Measurements from ENCODE around the gene CCL18. TPM values are rescaled to one million over a fixed set of nuclear protein-coding genes. Genes with fewer than 3 reads are reported as not detected.
"Not testable (repeated sequence)": the region's sequence is repeated elsewhere in the genome, so short reads cannot be mapped to it uniquely, and the experiment has no call there.

Gene CCL18
- total and polyA plus RNA-seq, 2 of the 8 experiments (the other 6 are each of a cell fraction or from before 2014, with no cell fraction given): not detected

DNA sequence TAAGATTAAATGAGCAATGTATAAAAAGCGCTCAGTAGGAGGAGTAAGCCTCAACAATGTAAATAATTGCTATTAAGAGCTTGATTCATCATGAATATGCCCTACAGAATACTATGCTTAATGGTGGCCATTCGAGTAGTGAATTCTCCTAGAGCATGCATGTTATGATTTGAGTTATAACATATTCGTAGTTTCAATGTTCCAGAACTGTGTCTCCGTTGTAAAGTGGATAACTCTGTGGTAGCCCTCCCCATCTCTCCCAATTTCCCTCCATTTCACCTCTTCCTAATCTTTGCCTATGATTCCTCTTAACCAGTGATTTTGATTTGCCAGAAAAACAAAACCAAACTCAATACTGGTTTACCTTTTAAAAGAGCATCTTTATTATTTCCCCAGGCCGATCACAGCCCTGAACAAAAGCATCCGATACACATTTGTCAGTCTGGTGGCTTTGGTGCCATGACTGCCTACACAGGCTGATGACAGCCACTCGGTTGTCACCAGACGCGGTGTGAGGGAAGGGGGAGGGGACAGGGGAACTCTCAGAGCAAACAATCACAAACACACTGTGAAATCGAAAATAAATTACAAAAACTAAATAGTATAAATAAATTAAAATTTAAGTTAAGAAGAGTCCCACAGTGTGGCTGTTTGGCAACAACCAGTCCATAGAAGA, 24.0 kb downstream of the CCL18 start:
- H3K79me2 ChIP-seq (ENCODE audit: control insufficient read depth in 1 of 2, insufficient read depth in 2 of 2, low read length in 2 of 2); H2AK5ac ChIP-seq (ENCODE audit: low read depth, low read length); H3K4me3 ChIP-seq (ENCODE audit: extremely low read depth in 1 of 4, insufficient read depth in 2 of 4, low read depth in 3 of 4, low read length in 4 of 4); H2BK120ac ChIP-seq (replicated peaks; ENCODE audit: low read depth, low read length); POLR2A ChIA-PET (ENCODE audit: partially characterized antibody); H3K4me1 ChIP-seq (replicated peaks in 1 of 4; ENCODE audit: control insufficient read depth in 3 of 4, insufficient read depth in 4 of 4, low read length in 3 of 4); H2AFZ ChIP-seq (ENCODE audit: low read length); H4K5ac ChIP-seq (ENCODE audit: insufficient read length, low read depth, low read length); H4K8ac ChIP-seq (ENCODE audit: extremely low read depth, insufficient read depth, low read length); DNase-seq (ENCODE audit: low read depth in 1 of 2, low spot score in 2 of 2); H3K23ac ChIP-seq (ENCODE audit: insufficient read length); H3K4me2 ChIP-seq (ENCODE audit: insufficient read depth in 1 of 2, low read depth in 2 of 2, low read length in 2 of 2); H3K23me2 ChIP-seq (ENCODE audit: low read depth, low read length); H2BK12ac ChIP-seq (ENCODE audit: low read depth, low read length); H3K9ac ChIP-seq (replicated peaks in 1 of 4; ENCODE audit: extremely low read depth in 1 of 4, low read depth in 3 of 4, low read length in 3 of 4); H3K14ac ChIP-seq (ENCODE audit: insufficient read length); H3K79me1 ChIP-seq (ENCODE audit: low read depth, low read length); H3K27me3 ChIP-seq (replicated peaks in 1 of 4; ENCODE audit: control insufficient read depth in 3 of 4, extremely low read depth in 1 of 4, insufficient read depth in 3 of 4, low read length in 3 of 4); H2BK20ac ChIP-seq (ENCODE audit: low read length); H3K36me3 ChIP-seq (ENCODE audit: control insufficient read depth in 2 of 4, insufficient read depth in 4 of 4, low read length in 3 of 4); H3K27ac ChIP-seq (ENCODE audit: low read depth, low read length); H3K9me3 ChIP-seq (ENCODE audit: insufficient read depth in 2 of 2, low read depth in 1 of 2, low read length in 1 of 2); H3K18ac ChIP-seq (ENCODE audit: extremely low read depth, low read length); H2BK5ac ChIP-seq (ENCODE audit: low read depth, low read length); FAIRE-seq; H4K91ac ChIP-seq (replicated peaks; ENCODE audit: insufficient read length, low read length); H3K4ac ChIP-seq (replicated peaks; ENCODE audit: insufficient read length, low read depth, low read length); H2BK15ac ChIP-seq (ENCODE audit: low read length); H3K56ac ChIP-seq (replicated peaks; ENCODE audit: insufficient read length, low read depth, low read length); H4K20me1 ChIP-seq (replicated peaks in 1 of 2; ENCODE audit: control insufficient read depth in 1 of 2, insufficient read depth in 2 of 2, low read length in 2 of 2): not testable (repeated sequence)
- CTCF ChIA-PET (ENCODE audit: partially characterized antibody): interaction anchor here (0.9 to 1.3 kb wide), 3 partner anchors 15 to 32 kb away, joined by 3 to 9 read pairs (median 4); no protein-coding TSS in a partner anchor
- 95% methylated on average over 9 of the region's 10 CpGs; no CpG with 5 or more reads in 1 of the 2 experiments for WGBS, 2 experiments (ENCODE audit: extremely low coverage in 1 of 2, insufficient coverage in 1 of 2, insufficient read length in 1 of 2, insufficient replicate concordance in 2 of 2, low coverage in 1 of 2, low lambda C conversion rate in 2 of 2, missing lambda C conversion rate in 1 of 2)

All from H1 (cell line).